HG02943 (cell line): ENCODE data around the gene CCDC3.
"Not testable (repeated sequence)": the region's sequence is repeated elsewhere in the genome, so short reads cannot be mapped to it uniquely, and the experiment has no call there.

ENCODE experiments used
- ATAC-seq: cut with Tn5 transposase; IDR thresholded peaks from one replicate; pipeline ENCODE4 v1.9.1; 2021; ENCODE audit warnings: mild to moderate bottlenecking, low read depth, moderate library complexity; ENCODE audit not compliant: unreplicated experiment

Gene CCDC3

GRCh38 chr10:13001887-13002212 lies 337 bp upstream of the CCDC3 start:
- no peak for ATAC-seq

- ATAC-seq = no peak
Observed at GRCh38 chr10:13000431-13000830, 1.1 kb downstream of the CCDC3 start.

- no peak for ATAC-seq
Observed at GRCh38 chr10:12999849-13000248, 1.7 kb downstream of the CCDC3 start.

- no peak for ATAC-seq
Observed at GRCh38 chr10:12995425-12995861, 6.1 kb downstream of the CCDC3 start.

- no peak for ATAC-seq
Observed at GRCh38 chr10:12993595-12993994, 7.9 kb downstream of the CCDC3 start.

GRCh38 chr10:12985347-12985746 lies 16.2 kb downstream of the CCDC3 start:
- ATAC-seq = no peak

GRCh38 chr10:12984165-12984747 lies 17.3 kb downstream of the CCDC3 start:
- ATAC-seq = no peak

GRCh38 chr10:12983568-12983967 lies 17.9 kb downstream of the CCDC3 start:
- ATAC-seq = not testable (repeated sequence)

- no peak for ATAC-seq
Observed at GRCh38 chr10:12981570-12981969, 19.9 kb downstream of the CCDC3 start.

GRCh38 chr10:12980713-12981306 lies 20.7 kb downstream of the CCDC3 start:
- no peak for ATAC-seq

GRCh38 chr10:12980102-12980661 lies 21.3 kb downstream of the CCDC3 start:
- no peak for ATAC-seq

- no peak for ATAC-seq
Observed at GRCh38 chr10:12978891-12979290, 22.6 kb downstream of the CCDC3 start.

- no peak for ATAC-seq
Observed at GRCh38 chr10:12975906-12976305, 25.6 kb downstream of the CCDC3 start.

GRCh38 chr10:12975266-12975665 lies 26.2 kb downstream of the CCDC3 start:
- no peak for ATAC-seq

- no peak for ATAC-seq
Observed at GRCh38 chr10:12974491-12975199, 26.9 kb downstream of the CCDC3 start.

- ATAC-seq = no peak
Observed at GRCh38 chr10:12974078-12974477, 27.4 kb downstream of the CCDC3 start.

- ATAC-seq = no peak
Observed at GRCh38 chr10:12973149-12973718, 28.3 kb downstream of the CCDC3 start.

- ATAC-seq = no peak
Observed at GRCh38 chr10:12972146-12972545, 29.4 kb downstream of the CCDC3 start.

GRCh38 chr10:12971001-12971788 lies 30.3 kb downstream of the CCDC3 start:
- ATAC-seq = no peak

GRCh38 chr10:12969951-12970350 lies 31.6 kb downstream of the CCDC3 start:
- no peak for ATAC-seq

GRCh38 chr10:12966067-12966466 lies 35.4 kb downstream of the CCDC3 start:
- ATAC-seq = no peak
